T-helper 1 cell treated with Interleukin-12 subunit alpha and Interleukin-12 subunit beta and Interleukin-4 antibody, amounts not matched to agents 30 μg/mL and 1 μg/mL, for 36 hours (primary cell): ENCODE data around the gene PRKG1.

ENCODE experiments used
- H3K27ac Mint-ChIP-seq: one replicate; pipeline ENCODE4 v1.8.0; 2021; ENCODE audit warnings: mild to moderate bottlenecking, mixed read lengths
- H3K27me3 Mint-ChIP-seq: one replicate; pipeline ENCODE4 v1.8.0; 2021; ENCODE audit warnings: low read depth, mixed read lengths
- H3K36me3 Mint-ChIP-seq: one replicate; pipeline ENCODE4 v1.8.0; 2021; ENCODE audit warnings: low read depth, mixed read lengths
- H3K4me1 Mint-ChIP-seq: one replicate; pipeline ENCODE4 v1.8.0; 2021; ENCODE audit warnings: low read depth, mixed read lengths
- H3K4me3 Mint-ChIP-seq: one replicate; pipeline ENCODE4 v1.8.0; 2021; ENCODE audit warnings: mild to moderate bottlenecking, moderate library complexity, mixed read lengths
- H3K9me3 Mint-ChIP-seq: one replicate; pipeline ENCODE4 v1.8.0; 2021; ENCODE audit warnings: mixed read lengths

The PRKG1 gene

GRCh38 chr10:51117794-51118193 is 43.5 kb downstream of the PRKG1 start:
- Mint-ChIP-seq H3K36me3 (no peaks in the 10 kb centered on the region), H3K9me3 (no peaks in the 10 kb centered on the region), H3K4me1 (peaks cover 2% of the 10 kb centered on the region), H3K27me3 (no peaks in the 10 kb centered on the region), H3K27ac (no peak overlapping the region), H3K4me3 (no peak overlapping the region)

GRCh38 chr10:51119441-51119840 is 45.2 kb downstream of the PRKG1 start:
- H3K27me3 Mint-ChIP-seq, result no peaks in the 10 kb centered on the region
- no peaks in the 10 kb centered on the region for H3K4me1 Mint-ChIP-seq
- no peaks in the 10 kb centered on the region for H3K9me3 Mint-ChIP-seq
- no peaks in the 10 kb centered on the region for H3K36me3 Mint-ChIP-seq
- H3K27ac Mint-ChIP-seq, result no peak overlapping the region
- H3K4me3 Mint-ChIP-seq, result no peak overlapping the region

GRCh38 chr10:51121861-51122260 is 47.6 kb downstream of the PRKG1 start:
- no peaks in the 10 kb centered on the region for H3K36me3 Mint-ChIP-seq
- H3K4me1 Mint-ChIP-seq, result no peaks in the 10 kb centered on the region
- H3K27me3 Mint-ChIP-seq, result no peaks in the 10 kb centered on the region
- no peaks in the 10 kb centered on the region for H3K9me3 Mint-ChIP-seq
- H3K4me3 Mint-ChIP-seq, result no peak overlapping the region
- H3K27ac Mint-ChIP-seq, result no peak overlapping the region

GRCh38 chr10:51124852-51125251 is 50.6 kb downstream of the PRKG1 start:
- Mint-ChIP-seq H3K27me3 (no peaks in the 10 kb centered on the region), H3K4me3 (no peak overlapping the region), H3K4me1 (no peaks in the 10 kb centered on the region), H3K9me3 (no peaks in the 10 kb centered on the region), H3K27ac (no peak overlapping the region), H3K36me3 (no peaks in the 10 kb centered on the region)

GRCh38 chr10:51125518-51125917 is 51.2 kb downstream of the PRKG1 start:
- no peaks in the 10 kb centered on the region for H3K9me3 Mint-ChIP-seq
- H3K27me3 Mint-ChIP-seq, result no peaks in the 10 kb centered on the region
- H3K4me3 Mint-ChIP-seq, result no peak overlapping the region

GRCh38 chr10:51129946-51130544 is 55.8 kb downstream of the PRKG1 start:
- Mint-ChIP-seq H3K4me3 (no peak overlapping the region), H3K27ac (no peak overlapping the region), H3K27me3 (no peaks in the 10 kb centered on the region), H3K36me3 (no peaks in the 10 kb centered on the region), H3K4me1 (no peaks in the 10 kb centered on the region), H3K9me3 (no peaks in the 10 kb centered on the region)

More at GRCh38 chr10:51125518-51125917, 51.2 kb downstream of the PRKG1 start:
- no peaks in the 10 kb centered on the region for H3K36me3 Mint-ChIP-seq
- H3K27ac Mint-ChIP-seq, result no peak overlapping the region
- no peaks in the 10 kb centered on the region for H3K4me1 Mint-ChIP-seq

- no peaks in the 10 kb centered on the region for H3K36me3 Mint-ChIP-seq
- H3K9me3 Mint-ChIP-seq, result no peaks in the 10 kb centered on the region
- H3K27ac Mint-ChIP-seq, result no peak overlapping the region
- no peak overlapping the region for H3K4me3 Mint-ChIP-seq
- no peaks in the 10 kb centered on the region for H3K4me1 Mint-ChIP-seq
- no peaks in the 10 kb centered on the region for H3K27me3 Mint-ChIP-seq
Observed at GRCh38 chr10:51137756-51138529, 63.7 kb downstream of the PRKG1 start.

GRCh38 chr10:51139176-51139575 is 64.9 kb downstream of the PRKG1 start:
- H3K9me3 Mint-ChIP-seq, result no peaks in the 10 kb centered on the region
- no peak overlapping the region for H3K27ac Mint-ChIP-seq
- no peak overlapping the region for H3K4me3 Mint-ChIP-seq
- no peaks in the 10 kb centered on the region for H3K4me1 Mint-ChIP-seq
- no peaks in the 10 kb centered on the region for H3K27me3 Mint-ChIP-seq
- H3K36me3 Mint-ChIP-seq, result no peaks in the 10 kb centered on the region

GRCh38 chr10:51141010-51141409 is 66.7 kb downstream of the PRKG1 start:
- Mint-ChIP-seq H3K36me3 (no peaks in the 10 kb centered on the region), H3K4me3 (no peak overlapping the region), H3K9me3 (no peaks in the 10 kb centered on the region), H3K4me1 (no peaks in the 10 kb centered on the region), H3K27me3 (no peaks in the 10 kb centered on the region), H3K27ac (no peak overlapping the region)

GRCh38 chr10:51144161-51144781 is 70.0 kb downstream of the PRKG1 start:
- Mint-ChIP-seq H3K9me3 (no peaks in the 10 kb centered on the region), H3K4me3 (no peak overlapping the region), H3K27ac (no peak overlapping the region), H3K4me1 (no peaks in the 10 kb centered on the region), H3K36me3 (no peaks in the 10 kb centered on the region), H3K27me3 (no peaks in the 10 kb centered on the region)

- H3K27me3 Mint-ChIP-seq, result no peaks in the 10 kb centered on the region
- no peak overlapping the region for H3K27ac Mint-ChIP-seq
- H3K36me3 Mint-ChIP-seq, result no peaks in the 10 kb centered on the region
- H3K4me3 Mint-ChIP-seq, result no peak overlapping the region
- H3K9me3 Mint-ChIP-seq, result no peaks in the 10 kb centered on the region
- no peaks in the 10 kb centered on the region for H3K4me1 Mint-ChIP-seq
Observed at GRCh38 chr10:51145375-51145774, 71.1 kb downstream of the PRKG1 start.

GRCh38 chr10:51147644-51148399 is 73.5 kb downstream of the PRKG1 start:
- Mint-ChIP-seq H3K4me1 (no peaks in the 10 kb centered on the region), H3K27ac (no peak overlapping the region), H3K4me3 (no peak overlapping the region), H3K27me3 (no peaks in the 10 kb centered on the region), H3K36me3 (no peaks in the 10 kb centered on the region), H3K9me3 (no peaks in the 10 kb centered on the region)

- no peak overlapping the region for H3K27ac Mint-ChIP-seq
- no peaks in the 10 kb centered on the region for H3K36me3 Mint-ChIP-seq
- H3K4me1 Mint-ChIP-seq, result no peaks in the 10 kb centered on the region
- no peaks in the 10 kb centered on the region for H3K27me3 Mint-ChIP-seq
- no peak overlapping the region for H3K4me3 Mint-ChIP-seq
- no peaks in the 10 kb centered on the region for H3K9me3 Mint-ChIP-seq
Observed at GRCh38 chr10:51156926-51157325, 82.6 kb downstream of the PRKG1 start.

GRCh38 chr10:51158832-51159231 is 84.5 kb downstream of the PRKG1 start:
- Mint-ChIP-seq H3K27ac (no peak overlapping the region), H3K4me1 (no peaks in the 10 kb centered on the region), H3K9me3 (peaks cover 2% of the 10 kb centered on the region), H3K27me3 (no peaks in the 10 kb centered on the region), H3K4me3 (no peak overlapping the region), H3K36me3 (no peaks in the 10 kb centered on the region)
